ENCODE measurements around the gene FGF21. TPM values are rescaled to one million over a fixed set of nuclear protein-coding genes. Genes with fewer than 3 reads are reported as not detected.

The FGF21 gene
- not detected in 2 replicates for total RNA-seq

DNA sequence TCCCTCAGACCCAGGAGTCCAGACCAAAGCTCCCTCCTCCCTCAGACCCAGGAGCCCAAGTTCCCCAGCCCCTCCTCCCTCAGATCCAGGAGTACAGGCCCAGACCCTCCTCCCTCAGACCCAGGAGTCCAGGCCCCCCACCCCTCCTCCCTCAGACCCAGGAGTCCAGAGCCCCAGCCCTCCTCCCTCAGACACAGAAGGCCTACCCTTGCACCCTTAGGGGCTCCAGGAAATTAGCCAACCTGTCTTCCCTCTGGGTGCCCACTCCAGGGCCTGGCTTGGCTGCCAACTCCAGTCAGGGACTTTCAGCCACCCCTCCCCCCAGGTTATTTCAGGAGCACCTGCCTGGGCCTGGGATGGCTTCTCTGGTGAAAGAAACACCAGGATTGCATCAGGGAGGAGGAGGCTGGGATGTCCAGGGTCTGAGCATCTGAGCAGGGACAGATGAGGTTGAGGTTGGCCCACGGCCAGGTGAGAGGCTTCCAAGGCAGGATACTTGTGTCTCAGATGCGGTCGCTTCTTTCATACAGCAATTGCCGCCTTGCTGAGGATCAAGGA is at the start of gene FGF21:
FGF21 (plus strand) TSS at position 441 of the 558 bp plus-strand sequence. CDS start 713 bp downstream, outside the sequence.

DNA sequence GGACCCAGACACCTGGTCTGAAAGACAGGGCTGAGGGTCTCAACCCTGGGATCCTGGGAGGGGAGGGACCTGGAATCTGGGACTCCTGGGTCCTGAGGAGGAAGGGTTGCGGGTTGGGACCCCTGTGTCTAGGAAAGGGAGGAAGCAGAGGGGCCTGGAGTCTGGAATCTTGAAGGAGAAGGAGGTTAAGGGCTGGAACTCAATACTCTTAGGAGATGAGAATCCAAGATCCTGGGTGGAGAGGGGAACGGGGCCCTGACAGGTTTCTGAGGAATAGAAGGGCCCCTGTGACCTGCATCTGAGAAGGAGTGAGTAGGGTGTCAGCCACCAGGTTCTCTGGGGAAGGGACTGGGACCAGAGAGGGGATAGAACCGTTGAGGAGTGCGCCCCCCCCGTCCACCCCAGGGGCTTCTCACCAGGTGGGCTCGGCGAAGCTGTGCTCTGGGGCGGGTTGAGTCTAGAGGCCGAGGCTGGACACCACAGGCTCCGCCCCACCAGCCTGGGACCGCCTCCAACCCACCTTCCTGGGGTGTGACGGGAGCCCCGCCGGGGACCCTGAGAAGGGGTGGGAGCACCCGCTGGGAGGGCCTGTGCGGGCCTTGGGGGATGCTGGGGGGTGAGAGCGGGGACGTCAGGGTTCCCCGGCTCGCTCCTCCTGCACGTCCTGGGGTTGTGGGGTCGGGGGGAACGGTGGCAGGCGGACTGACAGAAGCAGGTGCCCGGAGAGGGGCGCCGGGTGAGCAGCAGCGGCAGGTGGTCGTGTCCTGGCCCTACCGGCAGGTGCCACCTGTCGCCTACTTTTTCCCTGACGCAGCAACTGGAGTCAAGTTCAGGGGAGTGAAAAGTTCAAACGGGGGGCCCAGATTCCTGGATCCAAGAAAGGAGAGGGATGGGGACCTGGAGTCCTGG is 35.8 kb upstream of the FGF21 start, which contains the start of gene MAMSTR:
MAMSTR (minus strand) TSS at position 463 of the 909 bp plus-strand sequence. CDS start 694 bp downstream, outside the sequence.

DNA sequence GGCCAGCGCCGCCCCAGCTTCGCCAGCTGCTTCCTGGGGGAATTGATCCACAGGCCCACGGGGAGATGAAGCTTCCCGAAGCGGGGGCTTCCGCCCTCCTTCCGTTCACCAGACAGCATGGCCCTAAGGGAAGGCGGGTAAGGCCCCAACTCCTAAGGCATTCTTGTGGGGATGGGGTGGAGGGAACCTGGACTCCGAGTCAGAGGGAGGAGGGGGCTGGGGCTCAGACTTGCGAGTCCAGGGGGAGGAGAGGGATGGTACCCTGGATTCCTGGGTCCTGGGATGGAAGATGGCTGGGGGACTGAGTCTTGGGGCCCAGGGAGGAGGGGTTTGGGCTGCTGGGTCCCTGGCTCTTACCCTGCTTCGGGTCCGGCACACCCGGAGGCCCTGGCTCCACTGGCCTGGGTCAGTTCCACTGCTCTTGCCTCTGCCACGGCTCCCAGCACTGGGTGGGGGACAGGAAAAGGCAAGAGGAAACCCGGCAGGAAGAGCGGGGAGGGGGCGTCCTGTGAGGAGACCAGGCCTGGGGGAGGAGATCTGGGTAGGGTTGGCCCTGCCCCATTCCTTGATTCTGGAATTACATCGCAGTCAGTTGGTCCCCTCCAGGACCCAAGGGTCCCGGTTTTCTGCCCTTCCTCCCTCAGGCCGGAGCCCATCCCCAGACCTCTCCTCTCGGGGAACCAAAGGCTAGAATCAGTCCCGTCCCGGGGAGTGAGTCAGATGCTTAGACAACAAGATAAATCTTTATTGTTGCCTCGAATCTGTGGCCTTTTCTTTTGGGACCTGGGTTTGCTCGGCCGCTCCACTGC is 15.0 kb upstream of the FGF21 start, which contains the start of gene RASIP1:
RASIP1 (minus strand) TSS at position 447 of the 809 bp plus-strand sequence; CDS start at position 119, 328 bp downstream.

GRCh38 chr19:48746738-48747575 is 8.4 kb upstream of the FGF21 start, which contains the start of gene IZUMO1:
TSS of gene IZUMO1 (minus strand) at chr19:48746909. CDS start at chr19:48745859, 1,050 bp downstream.

DNA sequence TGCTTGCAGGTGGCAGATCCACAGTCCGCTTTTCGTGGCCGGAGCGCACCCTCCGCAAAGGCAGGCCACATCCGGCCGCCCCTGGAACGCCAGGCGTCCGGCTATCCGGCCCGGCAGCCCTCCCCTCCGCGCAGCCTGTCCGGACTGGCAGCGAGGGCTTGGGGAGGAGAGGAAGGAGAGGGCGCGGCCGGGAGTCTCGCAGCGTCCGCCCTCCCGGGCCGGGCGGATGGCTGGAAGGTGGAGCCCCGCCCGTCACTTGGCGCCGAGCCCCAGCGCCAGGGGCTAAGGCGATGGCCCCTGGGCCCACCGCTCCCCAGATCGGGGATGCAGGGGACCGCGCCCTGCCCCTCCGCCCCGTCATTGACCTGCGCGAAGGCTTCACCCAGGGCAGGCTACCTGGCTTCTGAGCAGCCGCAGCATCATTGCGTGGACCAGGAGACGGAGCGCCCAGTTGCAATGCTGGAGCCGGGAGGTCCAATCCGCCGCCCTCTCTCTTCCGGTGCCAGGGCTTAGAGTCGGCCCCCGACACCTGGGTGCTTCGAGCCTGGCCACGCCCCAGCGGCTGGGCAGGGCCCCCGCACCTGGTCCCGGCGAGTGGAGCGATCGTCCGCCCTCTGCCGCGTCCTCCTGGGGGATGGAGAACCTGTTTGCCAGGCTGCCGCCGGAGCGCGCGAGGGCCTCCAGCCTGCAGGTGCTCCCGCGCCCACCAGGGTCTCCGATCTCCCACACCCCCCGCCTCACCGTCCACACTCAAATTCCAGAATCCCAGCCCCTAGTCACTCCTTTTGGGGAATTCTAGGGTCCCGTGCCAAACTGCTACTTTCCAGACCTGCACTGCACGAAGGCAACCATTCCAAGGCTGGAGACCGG is 2.6 kb upstream of the FGF21 start, which contains the start of gene FUT1:
FUT1 (minus strand) TSS at position 146 of the 870 bp plus-strand sequence. CDS start 1,360 bp downstream, outside the sequence.

Small RNAs within 50 kb of the gene (small RNA-seq; reads per million reads assigned to genes)
- not detected for gene RNU6-317P

Other genes with a start within 250 kb of the FGF21 start
- under 0.01 and 0.11 TPM in 2 replicates for gene LMTK3, start 243.7 kb upstream of the FGF21 start, total RNA-seq
- not detected in 2 replicates for gene SULT2B1, start 203.4 kb upstream of the FGF21 start, total RNA-seq
- gene SPACA4, start 148.8 kb upstream of the FGF21 start, total RNA-seq: not detected in 2 replicates
- gene FAM83E, start 140.4 kb upstream of the FGF21 start, total RNA-seq: 0.65 TPM in 1 of 2 replicates, not detected in the other
- 1,190 and 1,683 TPM in 2 replicates for gene RPL18, start 136.3 kb upstream of the FGF21 start, total RNA-seq
- gene SPHK2, start 136.0 kb upstream of the FGF21 start, total RNA-seq: 8.4 and 8.9 TPM in 2 replicates
- gene DBP, start 118.1 kb upstream of the FGF21 start, total RNA-seq: 4.5 and 5.0 TPM in 2 replicates
- gene CA11, start 109.3 kb upstream of the FGF21 start, total RNA-seq: 0.78 and 1.4 TPM in 2 replicates
- gene NTN5, start 82.5 kb upstream of the FGF21 start, total RNA-seq: 0.22 TPM in 1 of 2 replicates, not detected in the other
- not detected in 2 replicates for gene FUT2, start 59.6 kb upstream of the FGF21 start, total RNA-seq
- 1.7 and 2.9 TPM in 2 replicates for gene MAMSTR, start 35.8 kb upstream of the FGF21 start, total RNA-seq
- 0.91 and 1.3 TPM in 2 replicates for gene RASIP1, start 14.9 kb upstream of the FGF21 start, total RNA-seq
- gene IZUMO1, start 8.6 kb upstream of the FGF21 start, total RNA-seq: not detected in 2 replicates
- 0.22 TPM in 1 of 2 replicates, not detected in the other for gene FUT1, start 2.9 kb upstream of the FGF21 start, total RNA-seq
- gene BCAT2, start 55.5 kb downstream of the FGF21 start, total RNA-seq: 21.4 and 28.0 TPM in 2 replicates
- 2.2 and 6.8 TPM in 2 replicates for gene HSD17B14, start 81.0 kb downstream of the FGF21 start, total RNA-seq
- gene PLEKHA4, start 113.1 kb downstream of the FGF21 start, total RNA-seq: 23.1 and 31.3 TPM in 2 replicates
- gene PPP1R15A, start 116.9 kb downstream of the FGF21 start, total RNA-seq: 59.2 and 70.2 TPM in 2 replicates
- 0.11 TPM in 1 of 2 replicates, not detected in the other for gene TULP2, start 143.2 kb downstream of the FGF21 start, total RNA-seq
- gene NUCB1, start 144.8 kb downstream of the FGF21 start, total RNA-seq: 258 and 269 TPM in 2 replicates
- 0.13 and 0.32 TPM in 2 replicates for gene DHDH, start 178.2 kb downstream of the FGF21 start, total RNA-seq
- 34.5 and 37.1 TPM in 2 replicates for gene BAX, start 199.4 kb downstream of the FGF21 start, total RNA-seq
- 3,310 and 5,078 TPM in 2 replicates for gene FTL, start 209.8 kb downstream of the FGF21 start, total RNA-seq
- 37.5 and 61.8 TPM in 2 replicates for gene GYS1, start 237.8 kb downstream of the FGF21 start, total RNA-seq
- 121 and 122 TPM in 2 replicates for gene RUVBL2, start 238.4 kb downstream of the FGF21 start, total RNA-seq